IMR-90 (cell line): Measurements from ENCODE around the gene MS4A2.

Experiments used
- BHLHE40 ChIP-seq: fragments of 150-350 bp; IDR thresholded peaks from 2 replicates; pipeline ENCODE4 v1.6.1; 2016; ENCODE audit warnings: mild to moderate bottlenecking, low read depth, low read length
- CEBPB ChIP-seq: IDR thresholded peaks from 2 replicates; pipeline ENCODE4 v1.6.1; 2012; ENCODE audit warnings: low read depth, low read length, improper control_type of control experiment
- FOS ChIP-seq: fragments of 150-350 bp; IDR thresholded peaks from 2 replicates; pipeline ENCODE4 v1.6.1; 2016; ENCODE audit warnings: low read depth, low read length
- MAFK ChIP-seq: IDR thresholded peaks from 2 replicates; pipeline ENCODE4 v1.6.1; 2012; ENCODE audit warnings: low read depth, low read length, improper control_type of control experiment
- MAZ ChIP-seq: IDR thresholded peaks from 2 replicates; pipeline ENCODE4 v1.6.1; 2012; ENCODE audit warnings: low read depth, mild to moderate bottlenecking, low read length, improper control_type of control experiment, moderate library complexity, borderline replicate concordance
- POLR2A ChIP-seq: IDR thresholded peaks from 2 replicates; pipeline ENCODE4 v1.6.1; 2012; ENCODE audit warnings: mild to moderate bottlenecking, low read depth, low read length
- RCOR1 ChIP-seq: IDR thresholded peaks from 2 replicates; pipeline ENCODE4 v1.6.1; 2012; ENCODE audit warnings: mild to moderate bottlenecking, low read length, improper control_type of control experiment; ENCODE audit not compliant: insufficient replicate concordance
- RFX5 ChIP-seq: IDR thresholded peaks from 2 replicates; pipeline ENCODE4 v1.8.0; 2012; ENCODE audit warnings: low read depth, mild to moderate bottlenecking, low read length, moderate library complexity
- TF ChIP-seq, protein P1 (sequence below): conservative IDR thresholded peaks from 2 replicates; pipeline ENCODE4 v1.5.1; 2012; ENCODE audit warnings: mild to moderate bottlenecking, low read depth, low read length, improper control_type of control experiment
- TF ChIP-seq, protein P2 (sequence below): fragments of 150-350 bp; IDR thresholded peaks from 2 replicates; pipeline ENCODE4 v1.6.1; 2016; ENCODE audit warnings: low read depth, mild to moderate bottlenecking, low read length, moderate library complexity, borderline replicate concordance
- TF ChIP-seq, protein P3 (sequence below): fragments of 150-350 bp; IDR thresholded peaks from 2 replicates; pipeline ENCODE4 v1.6.1; 2017; ENCODE audit warnings: mild to moderate bottlenecking, antibody characterized with exemption, low read length, low read depth

DNA sequence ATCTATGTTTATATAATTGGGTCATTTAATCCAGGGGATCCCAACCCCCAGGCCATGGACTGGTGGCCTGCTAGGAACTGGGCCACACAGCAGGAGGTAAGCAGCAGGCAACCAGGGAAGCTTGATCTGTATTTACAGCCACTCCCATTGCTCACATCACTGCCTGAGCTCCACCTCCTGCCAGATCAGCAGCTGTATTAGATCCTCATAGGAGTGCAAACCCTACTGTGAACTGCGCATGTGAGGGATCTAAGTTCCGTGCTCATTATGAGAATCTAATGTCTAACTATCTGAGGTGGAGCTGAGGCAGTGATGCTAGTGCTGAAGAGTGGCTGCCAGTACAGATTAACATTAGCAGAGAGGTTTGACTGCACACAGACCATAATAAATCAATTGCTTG, 32.8 kb downstream of the MS4A2 start:
- TF ChIP-seq FOS = no peak
- TF ChIP-seq POLR2A = no peak
- TF ChIP-seq, protein P1, sequence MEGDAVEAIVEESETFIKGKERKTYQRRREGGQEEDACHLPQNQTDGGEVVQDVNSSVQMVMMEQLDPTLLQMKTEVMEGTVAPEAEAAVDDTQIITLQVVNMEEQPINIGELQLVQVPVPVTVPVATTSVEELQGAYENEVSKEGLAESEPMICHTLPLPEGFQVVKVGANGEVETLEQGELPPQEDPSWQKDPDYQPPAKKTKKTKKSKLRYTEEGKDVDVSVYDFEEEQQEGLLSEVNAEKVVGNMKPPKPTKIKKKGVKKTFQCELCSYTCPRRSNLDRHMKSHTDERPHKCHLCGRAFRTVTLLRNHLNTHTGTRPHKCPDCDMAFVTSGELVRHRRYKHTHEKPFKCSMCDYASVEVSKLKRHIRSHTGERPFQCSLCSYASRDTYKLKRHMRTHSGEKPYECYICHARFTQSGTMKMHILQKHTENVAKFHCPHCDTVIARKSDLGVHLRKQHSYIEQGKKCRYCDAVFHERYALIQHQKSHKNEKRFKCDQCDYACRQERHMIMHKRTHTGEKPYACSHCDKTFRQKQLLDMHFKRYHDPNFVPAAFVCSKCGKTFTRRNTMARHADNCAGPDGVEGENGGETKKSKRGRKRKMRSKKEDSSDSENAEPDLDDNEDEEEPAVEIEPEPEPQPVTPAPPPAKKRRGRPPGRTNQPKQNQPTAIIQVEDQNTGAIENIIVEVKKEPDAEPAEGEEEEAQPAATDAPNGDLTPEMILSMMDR = no peak
- no peak for TF ChIP-seq MAFK
- TF ChIP-seq RFX5 = no peak
- TF ChIP-seq RCOR1 = no peak
- no peak for TF ChIP-seq MAZ
- TF ChIP-seq, protein P2, sequence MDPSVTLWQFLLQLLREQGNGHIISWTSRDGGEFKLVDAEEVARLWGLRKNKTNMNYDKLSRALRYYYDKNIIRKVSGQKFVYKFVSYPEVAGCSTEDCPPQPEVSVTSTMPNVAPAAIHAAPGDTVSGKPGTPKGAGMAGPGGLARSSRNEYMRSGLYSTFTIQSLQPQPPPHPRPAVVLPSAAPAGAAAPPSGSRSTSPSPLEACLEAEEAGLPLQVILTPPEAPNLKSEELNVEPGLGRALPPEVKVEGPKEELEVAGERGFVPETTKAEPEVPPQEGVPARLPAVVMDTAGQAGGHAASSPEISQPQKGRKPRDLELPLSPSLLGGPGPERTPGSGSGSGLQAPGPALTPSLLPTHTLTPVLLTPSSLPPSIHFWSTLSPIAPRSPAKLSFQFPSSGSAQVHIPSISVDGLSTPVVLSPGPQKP = no peak
- TF ChIP-seq, protein P3, sequence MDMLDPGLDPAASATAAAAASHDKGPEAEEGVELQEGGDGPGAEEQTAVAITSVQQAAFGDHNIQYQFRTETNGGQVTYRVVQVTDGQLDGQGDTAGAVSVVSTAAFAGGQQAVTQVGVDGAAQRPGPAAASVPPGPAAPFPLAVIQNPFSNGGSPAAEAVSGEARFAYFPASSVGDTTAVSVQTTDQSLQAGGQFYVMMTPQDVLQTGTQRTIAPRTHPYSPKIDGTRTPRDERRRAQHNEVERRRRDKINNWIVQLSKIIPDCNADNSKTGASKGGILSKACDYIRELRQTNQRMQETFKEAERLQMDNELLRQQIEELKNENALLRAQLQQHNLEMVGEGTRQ = no peak
- no peak for TF ChIP-seq BHLHE40
- TF ChIP-seq CEBPB = no peak
